Stimulated activated CD8-positive, alpha-beta memory T cell treated with anti-CD3 and anti-CD28 coated beads, Interleukin-4, amount 100 ng/mL, for 1 hour (primary cell): ENCODE measurements around the gene ZCCHC13.
"Not testable (repeated sequence)": the region's sequence is repeated elsewhere in the genome, so short reads cannot be mapped to it uniquely, and the experiment has no call there.

Experiments used
- DNase-seq, 2 donors: peaks; one replicate each; pipeline ENCODE4 v3.0.0-alpha.2; 2020; ENCODE audit warnings: low read depth in 2 of 2, low spot score in 1 of 2

Gene ZCCHC13

DNA sequence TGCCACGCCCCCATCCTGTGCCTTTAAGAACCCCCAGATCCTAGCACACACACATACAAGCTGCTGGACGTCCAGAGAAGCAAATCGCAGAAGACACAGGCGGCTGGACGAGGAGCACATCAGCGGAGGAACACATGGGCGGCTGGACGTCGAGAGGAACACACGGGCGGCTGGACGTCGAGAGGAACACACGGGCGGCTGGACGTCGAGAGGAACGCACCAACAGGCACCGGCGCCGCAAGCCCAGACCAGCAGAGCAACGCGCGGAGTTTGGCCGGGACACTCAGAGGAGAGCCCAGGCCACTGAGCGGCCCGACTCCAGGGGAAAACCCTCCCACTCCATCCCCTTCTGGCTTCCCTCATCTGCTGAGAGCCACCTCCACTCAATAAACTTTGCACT is 17.2 kb downstream of the ZCCHC13 start:
- no peak for DNase-seq

DNA sequence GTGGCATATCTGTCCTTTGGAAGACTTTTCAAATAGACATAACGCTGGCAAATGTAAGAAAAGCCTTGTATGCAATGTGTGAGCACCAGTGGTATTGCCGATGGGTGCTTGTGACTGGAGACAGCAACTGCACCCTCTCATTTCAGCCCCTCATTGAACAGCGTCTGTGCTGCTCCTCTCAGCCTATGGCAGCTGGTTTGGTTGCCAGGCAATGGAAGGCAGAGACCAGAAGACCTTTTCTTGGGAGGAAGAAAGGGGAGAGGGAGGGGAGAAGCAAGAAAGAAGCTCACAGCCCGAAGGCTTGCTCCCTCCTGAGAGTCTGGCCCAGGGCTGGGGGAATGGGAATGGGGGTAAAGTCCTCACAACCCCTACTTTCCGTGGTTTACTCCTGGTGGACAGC is 20.2 kb downstream of the ZCCHC13 start:
- no peak for DNase-seq

DNA sequence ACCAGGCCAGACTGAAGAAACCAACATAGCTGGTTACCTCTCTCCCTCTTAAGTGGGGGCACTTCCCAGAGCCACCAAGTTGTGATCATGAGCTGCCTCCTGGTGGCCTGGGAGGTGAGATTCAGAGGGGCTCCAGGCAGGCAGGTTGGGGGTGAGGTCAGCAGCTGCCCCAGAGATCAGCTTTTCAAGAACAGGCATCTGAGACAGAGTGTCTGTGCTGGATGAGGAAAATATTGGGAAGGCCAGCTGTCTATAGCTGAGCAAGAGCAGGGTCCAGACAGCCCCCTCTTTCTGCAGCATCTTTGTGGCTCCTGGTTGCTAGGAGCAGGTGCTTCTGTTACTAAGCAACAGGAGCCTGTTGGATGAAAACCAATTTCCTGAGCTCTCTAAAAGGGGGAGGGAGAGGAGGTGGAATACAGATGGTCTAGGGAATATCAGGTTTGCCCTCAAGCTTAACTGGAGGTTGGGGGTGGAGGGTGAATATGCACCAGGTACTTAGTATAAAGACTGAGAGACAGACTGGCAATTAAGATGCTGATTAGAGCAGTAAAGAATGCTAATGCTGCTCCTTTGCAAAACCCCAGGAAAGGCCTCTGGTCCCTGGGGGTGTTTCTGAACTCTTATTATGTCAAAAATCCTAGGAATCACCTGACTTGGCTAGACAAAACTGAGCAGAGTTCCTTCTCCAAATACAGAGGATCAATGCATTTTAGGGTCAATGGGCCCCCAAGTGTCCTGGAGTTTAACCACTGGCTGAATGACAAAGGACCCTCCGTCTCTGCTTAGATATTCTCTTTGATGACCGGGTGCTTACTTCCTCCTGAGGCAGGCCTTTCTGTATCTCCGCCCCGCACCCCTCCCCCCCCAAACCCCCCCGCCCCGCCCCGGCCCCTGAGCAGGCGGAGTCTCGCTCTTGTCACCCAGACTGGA is 21.4 kb downstream of the ZCCHC13 start:
- no peak for DNase-seq

DNA sequence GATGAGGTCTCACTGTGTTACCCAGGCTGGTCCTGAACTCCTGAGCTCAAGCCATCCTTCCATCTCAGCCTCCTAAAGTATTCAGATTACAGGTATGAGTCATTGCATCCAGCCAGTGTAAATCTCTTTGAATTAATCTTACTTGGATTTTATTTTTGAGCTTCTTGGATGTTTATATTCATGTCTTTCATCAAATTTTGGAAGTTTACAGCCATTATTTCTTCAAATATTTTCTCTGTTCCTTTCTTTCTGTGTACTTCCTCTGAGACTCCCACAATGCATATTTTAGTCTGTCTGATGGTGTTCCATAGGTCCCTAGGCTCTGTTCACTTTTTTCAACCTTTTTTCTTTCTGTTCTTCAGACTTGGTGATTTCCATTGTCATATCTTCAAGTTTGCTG is 34.9 kb downstream of the ZCCHC13 start:
- DNase-seq, result no peak

DNA sequence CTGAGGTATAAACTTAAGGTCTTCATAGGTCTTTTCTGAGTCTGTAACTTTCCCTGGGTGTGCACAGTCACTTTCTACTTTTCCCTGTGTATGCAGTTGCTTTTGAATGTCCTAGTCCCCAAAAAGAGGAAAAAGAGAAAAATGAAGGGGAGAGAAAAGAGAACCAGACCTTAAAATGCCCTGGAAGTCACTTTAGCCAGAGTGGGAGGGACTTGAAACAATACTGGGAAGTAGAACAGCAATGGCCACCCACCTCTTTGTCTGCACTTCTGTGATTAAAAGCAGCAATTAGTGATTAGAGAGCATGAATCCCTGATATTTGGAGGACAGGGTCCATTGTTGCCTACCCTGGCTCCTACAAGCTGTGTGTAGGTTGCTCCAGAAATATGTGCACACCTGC is 36.1 kb downstream of the ZCCHC13 start:
- no peak for DNase-seq

DNA sequence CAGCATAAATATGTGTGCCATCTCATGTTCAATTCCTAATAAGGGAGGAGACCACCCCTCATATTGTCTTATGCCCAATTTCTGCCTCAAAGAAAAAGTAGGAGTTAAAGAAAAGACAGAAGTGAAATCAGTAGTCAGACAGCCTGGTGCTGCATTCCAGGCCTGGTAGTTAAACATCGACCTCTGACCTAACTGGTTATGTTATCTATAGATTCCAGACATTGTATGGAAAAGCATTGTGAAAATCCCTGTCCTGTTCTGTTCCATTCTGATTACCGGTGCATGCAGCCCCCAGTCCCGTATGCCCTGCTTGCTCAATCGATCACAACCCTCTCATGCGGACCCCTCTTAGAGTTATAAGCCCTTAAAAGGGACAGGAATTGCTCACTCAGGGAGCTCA is 38.2 kb downstream of the ZCCHC13 start:
- DNase-seq, result not testable (repeated sequence)

DNA sequence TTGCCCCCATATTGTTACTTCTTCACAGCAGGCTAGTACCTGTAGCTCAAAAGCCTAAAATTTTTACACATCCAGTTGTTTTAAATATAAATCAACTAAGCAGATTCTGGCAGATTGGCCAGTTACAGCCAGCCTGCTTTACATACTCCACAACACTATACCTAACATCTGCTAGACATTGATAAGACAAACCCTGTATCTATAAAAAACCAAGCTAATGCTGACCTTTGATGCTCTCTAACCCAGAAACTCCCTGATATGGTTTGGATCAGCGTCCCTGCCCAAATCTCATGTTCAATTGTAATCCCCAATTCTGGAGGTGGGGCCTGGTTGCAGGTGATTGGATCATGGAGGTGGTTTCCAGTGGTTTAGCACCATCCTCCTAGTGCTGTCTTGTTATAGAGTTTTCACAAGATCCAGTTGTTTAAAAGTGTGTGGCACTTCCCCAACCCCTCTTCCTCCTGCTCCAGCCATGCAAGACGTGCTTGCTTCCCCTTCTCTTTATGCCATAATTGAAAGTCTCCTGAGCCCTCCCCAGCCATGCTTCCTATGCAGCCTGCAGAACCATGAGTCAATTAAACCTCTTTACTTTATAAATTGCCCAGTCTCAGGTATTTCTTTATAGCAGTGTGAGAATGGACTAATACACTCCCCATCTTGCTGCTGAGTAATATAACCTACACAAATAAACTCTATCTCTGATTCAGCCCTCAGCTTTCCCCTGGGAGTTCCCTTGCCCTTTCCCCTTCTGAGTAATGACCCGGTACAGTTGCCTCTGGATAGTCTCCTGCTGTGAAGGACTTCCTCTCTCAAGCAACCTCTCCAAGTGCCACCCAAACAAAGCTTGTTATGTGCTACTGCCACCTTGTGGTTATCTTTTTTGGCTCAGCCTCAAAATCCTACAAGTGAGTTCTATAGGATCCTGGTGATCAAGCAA is 39.6 kb downstream of the ZCCHC13 start:
- DNase-seq, result peak in 1 of 2 donors; percentile 5

DNA sequence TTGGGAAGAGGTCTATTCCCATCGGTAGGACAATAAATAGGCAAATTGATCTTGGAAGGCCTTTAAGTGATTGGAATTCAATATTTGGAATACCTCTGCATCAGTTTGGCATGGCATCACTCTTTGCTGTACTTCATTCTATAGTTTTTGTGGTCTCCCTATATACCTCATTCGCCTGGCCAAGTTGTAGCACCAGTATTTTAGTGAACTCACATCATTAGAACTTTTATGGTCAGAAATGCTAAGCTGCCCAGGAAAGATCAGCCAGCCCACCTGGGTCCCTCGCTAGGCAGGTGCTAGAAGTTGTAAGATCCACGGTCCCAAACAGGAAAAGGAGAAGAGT is 40.3 kb downstream of the ZCCHC13 start:
- DNase-seq, result no peak

DNA sequence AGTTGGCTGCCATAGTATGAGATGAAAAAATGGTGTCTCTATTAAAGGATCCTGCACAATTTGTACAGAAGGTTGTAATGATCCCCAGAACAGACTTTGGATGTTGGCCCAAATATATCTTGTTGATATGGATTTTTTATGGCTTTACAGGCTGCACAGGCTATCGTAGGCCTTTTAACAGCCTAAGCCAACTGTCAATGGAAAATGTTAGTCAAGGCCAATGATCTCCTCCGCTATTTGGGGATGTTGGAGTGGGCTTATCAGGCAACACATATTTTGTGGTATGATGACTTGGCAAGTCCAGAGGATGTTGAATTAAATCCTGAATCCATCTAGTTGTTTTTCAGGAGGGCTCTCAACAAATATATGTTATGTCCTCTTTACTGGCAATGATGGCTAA is 42.1 kb downstream of the ZCCHC13 start:
- DNase-seq, result no peak

DNA sequence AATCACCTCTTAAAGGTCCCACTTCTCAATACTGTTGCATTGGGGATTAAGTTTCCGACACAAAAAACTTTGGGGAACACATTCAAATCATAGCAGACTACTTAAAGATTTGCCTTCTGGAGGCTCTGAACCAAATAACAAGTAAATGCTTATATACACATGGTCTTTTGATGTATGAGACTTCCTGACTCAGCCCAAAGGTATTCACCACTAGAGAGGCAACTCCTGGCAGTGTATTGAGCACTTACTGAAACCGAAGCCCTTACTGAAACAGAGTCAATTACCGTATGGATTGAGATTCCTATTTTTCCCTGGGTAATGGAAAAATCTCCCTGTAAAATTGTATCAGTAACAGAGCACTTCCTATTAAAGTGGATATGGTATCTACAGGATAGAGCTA is 45.4 kb downstream of the ZCCHC13 start:
- no peak for DNase-seq

DNA sequence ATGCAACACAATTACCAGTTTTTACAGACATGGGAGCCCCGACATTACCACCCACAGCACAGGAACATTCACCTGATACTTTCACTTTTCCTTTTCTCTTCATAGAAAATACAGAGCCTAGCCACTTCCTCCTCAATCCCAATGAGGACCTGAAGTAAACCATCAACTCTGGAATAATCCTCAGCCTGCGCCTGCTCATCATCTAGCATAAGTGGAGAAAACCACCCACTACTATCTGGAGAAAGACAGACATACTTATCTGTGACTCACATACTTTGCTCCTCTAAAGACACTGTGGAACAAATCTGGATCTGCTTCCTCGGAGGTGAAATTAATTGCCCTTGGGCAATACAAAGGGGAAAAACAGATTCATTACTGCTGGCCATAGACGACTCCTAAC is 47.8 kb downstream of the ZCCHC13 start:
- no peak for DNase-seq

DNA sequence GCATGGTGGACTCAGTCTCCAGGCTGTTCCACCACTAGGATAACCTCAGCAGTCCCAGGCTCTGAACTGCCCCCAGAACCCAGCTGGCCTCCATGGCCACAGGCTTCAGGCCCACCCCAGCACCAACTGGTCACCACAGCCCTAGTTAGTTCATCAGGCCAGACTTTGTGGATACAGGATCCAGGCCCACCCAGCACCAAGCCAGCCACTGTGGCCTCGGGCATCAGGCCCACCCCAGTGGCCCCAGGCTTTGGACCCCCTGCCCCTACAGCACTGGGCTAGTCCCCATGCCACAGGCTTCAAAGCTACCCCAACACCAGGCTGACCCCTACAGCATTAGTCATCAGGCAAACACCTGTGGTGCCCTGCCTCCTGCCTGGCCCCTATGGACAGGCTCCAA is 50.0 kb downstream of the ZCCHC13 start:
- no peak for DNase-seq
